Measurements from ENCODE around the gene SLC11A2. TPM values are rescaled to one million over a fixed set of nuclear protein-coding genes. Genes with fewer than 3 reads are reported as not detected.

Gene SLC11A2
- total RNA-seq (10 to 100 TPM; 35.2 to 36.9 TPM), polyA plus RNA-seq (14.0 TPM)

DNA sequence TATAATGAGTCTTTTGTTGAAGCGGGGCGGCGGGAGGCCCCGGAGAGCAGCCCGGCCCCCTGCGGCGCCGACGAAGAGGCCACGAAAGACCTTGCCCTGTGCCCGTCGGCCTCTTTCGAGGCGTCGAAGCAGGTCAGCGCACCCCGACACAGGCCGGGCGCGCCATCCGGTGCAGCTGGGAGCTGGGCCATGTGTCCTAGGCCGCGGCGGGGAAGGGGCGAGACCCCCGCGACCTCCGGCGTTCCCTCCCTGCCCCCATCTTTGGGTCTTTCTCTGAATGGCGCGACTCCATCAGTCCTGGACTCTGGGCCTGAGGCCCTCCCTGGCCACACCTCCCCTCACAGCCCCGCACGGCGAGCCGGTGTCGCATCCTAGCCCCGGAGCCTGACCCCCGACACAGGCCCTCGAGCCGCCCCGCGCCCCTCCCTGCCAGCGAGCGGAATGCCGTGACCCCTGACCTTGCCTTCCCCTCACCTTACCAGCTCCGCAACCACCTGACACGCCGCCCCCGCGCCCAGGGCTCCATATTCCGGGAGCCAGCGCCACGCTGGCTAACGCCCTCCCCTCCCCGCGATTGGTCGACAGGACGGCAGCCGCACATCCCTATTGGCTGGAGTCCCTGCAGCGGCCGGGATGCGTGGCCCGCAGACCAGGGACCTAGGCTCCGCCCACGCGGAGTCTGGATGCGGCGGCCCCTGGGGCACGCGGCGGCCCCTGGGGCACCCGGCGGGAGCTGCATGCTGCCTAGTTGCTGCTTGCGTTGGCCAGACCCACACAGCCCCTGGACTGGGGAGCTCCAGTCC lies at the start of gene SLC11A2:
SLC11A2 (minus strand) TSS at position 549 of the 803 bp plus-strand sequence. CDS start 15,656 bp downstream, outside the sequence.
- peak within 1 kb of the TSS; percentile 73 to 99 (median 96) for H3K27ac Mint-ChIP-seq
- H3K27ac ChIP-seq (ENCODE audit: low read depth, low read length), result peak within 1 kb of the TSS; percentile 75
- H3K36me3 ChIP-seq (ENCODE audit: insufficient read depth, low read length), result no peaks in the 10 kb centered on the region
- H3K27me3 Mint-ChIP-seq, result peaks cover 4 to 6% of the 10 kb centered on the region in 2 donors
- peak within 1 kb of the TSS; percentile 89 to 99 (median 96) for H3K4me3 Mint-ChIP-seq
- H3K36me3 Mint-ChIP-seq, result peaks cover 0 to 11% (median 0%) of the 10 kb centered on the region in 3 donors
- peaks cover 43 to 62% (median 55%) of the 10 kb centered on the region in 3 donors for H3K4me1 Mint-ChIP-seq
- ChIA-PET POLR2A (interaction anchor here (0.5 to 2.1 kb wide), 9 partner anchors 14 to 959 kb away, joined by 3 to 18 read pairs (median 4); partner anchors contain the start of genes ATF1, DAZAP2 and POU6F1), CTCF (interaction anchor here (0.9 to 2.2 kb wide), 13 partner anchors 9 to 522 kb away, joined by 3 to 9 read pairs (median 4); partner anchors contain the start of gene ATF1)
- H3K9me3 Mint-ChIP-seq, result no peaks in the 10 kb centered on the region
- peak within 1 kb of the TSS; percentile 79 for H3K4me3 ChIP-seq (ENCODE audit: low read length)
- peak; percentile 89 to 94 (median 91) for DNase-seq
- no peaks in the 10 kb centered on the region for H3K27me3 ChIP-seq (ENCODE audit: insufficient read depth, low read length, poor library complexity, severe bottlenecking)
- no peaks in the 10 kb centered on the region for H3K9me3 ChIP-seq (ENCODE audit: low read length)
- peaks cover 29% of the 10 kb centered on the region for H3K4me1 ChIP-seq (ENCODE audit: insufficient read depth, low read length)

DNA sequence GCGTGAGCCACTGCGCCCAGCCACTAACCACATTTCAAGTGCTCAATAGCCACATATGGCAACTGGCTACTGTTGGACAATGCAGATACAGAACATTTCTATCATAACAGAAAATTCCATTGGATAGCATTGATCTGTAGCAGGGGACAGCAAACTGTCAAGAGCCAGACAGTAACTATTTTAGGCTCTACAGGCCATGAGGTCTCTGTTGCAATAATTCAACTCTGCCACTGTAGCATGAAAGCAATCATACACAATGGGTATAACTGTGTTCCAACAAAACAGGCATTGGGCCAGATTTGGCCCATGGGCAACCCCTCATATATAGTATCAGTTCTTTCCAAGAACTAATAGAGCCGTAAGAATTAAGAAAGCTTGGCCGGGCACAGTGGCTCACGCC lies 49.2 kb upstream of the SLC11A2 start:
- peaks cover 4 to 45% (median 12%) of the 10 kb centered on the region in 3 donors for H3K36me3 Mint-ChIP-seq
- no peak overlapping the region for H3K27ac Mint-ChIP-seq
- peaks cover 0 to 2% of the 10 kb centered on the region in 2 donors for H3K27me3 Mint-ChIP-seq
- no peaks in the 10 kb centered on the region for H3K9me3 ChIP-seq (ENCODE audit: low read length)
- H3K36me3 ChIP-seq (ENCODE audit: insufficient read depth, low read length), result peaks cover 7% of the 10 kb centered on the region
- no peaks in the 10 kb centered on the region for H3K27me3 ChIP-seq (ENCODE audit: insufficient read depth, low read length, poor library complexity, severe bottlenecking)
- H3K4me3 Mint-ChIP-seq, result no peak overlapping the region
- no peak for DNase-seq
- peaks cover 0 to 1% (median 0%) of the 10 kb centered on the region in 5 donors for H3K9me3 Mint-ChIP-seq
- CTCF ChIA-PET, result no interaction called here
- POLR2A ChIA-PET, result no interaction called here
- peaks cover 12 to 41% (median 25%) of the 10 kb centered on the region in 3 donors for H3K4me1 Mint-ChIP-seq
- peaks cover 6% of the 10 kb centered on the region for H3K4me1 ChIP-seq (ENCODE audit: insufficient read depth, low read length)
- no peak overlapping the region for H3K4me3 ChIP-seq (ENCODE audit: low read length)
- no peak overlapping the region for H3K27ac ChIP-seq (ENCODE audit: low read depth, low read length)

DNA sequence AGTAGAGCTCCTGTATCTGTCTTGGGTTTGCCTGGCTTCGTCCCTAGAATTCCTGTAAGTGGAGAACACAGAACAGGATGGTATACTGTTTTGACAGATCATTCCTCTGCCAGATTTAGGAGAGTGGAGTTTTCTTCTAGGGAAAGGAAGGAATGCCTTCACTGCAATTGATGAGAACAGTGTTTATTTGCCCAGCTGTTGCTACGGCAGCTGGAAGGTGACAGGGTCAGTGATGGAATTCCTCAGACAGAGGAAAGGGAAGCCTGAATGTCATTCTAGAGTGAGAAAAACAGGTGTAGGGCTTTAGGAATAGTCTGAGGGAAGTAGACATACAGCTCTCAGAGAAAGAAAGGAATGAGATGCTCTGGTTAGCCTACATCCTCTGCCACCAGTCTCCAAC lies 45.5 kb upstream of the SLC11A2 start:
- H3K4me3 Mint-ChIP-seq, result no peak overlapping the region
- H3K4me1 ChIP-seq (ENCODE audit: insufficient read depth, low read length), result peaks cover 6% of the 10 kb centered on the region
- DNase-seq, result no peak
- peaks cover 23% of the 10 kb centered on the region for H3K36me3 ChIP-seq (ENCODE audit: insufficient read depth, low read length)
- H3K4me3 ChIP-seq (ENCODE audit: low read length), result no peak overlapping the region
- H3K9me3 ChIP-seq (ENCODE audit: low read length), result no peaks in the 10 kb centered on the region
- H3K27ac Mint-ChIP-seq, result no peak overlapping the region
- H3K27me3 Mint-ChIP-seq, result peaks cover 0 to 1% of the 10 kb centered on the region in 2 donors
- ChIA-PET POLR2A (interaction anchor here (0.6 kb wide), 1 partner anchor 212 kb away, joined by 3 read pairs; no protein-coding TSS in a partner anchor), CTCF (interaction anchor here (0.9 kb wide), 1 partner anchor 23 kb away, joined by 3 read pairs; no protein-coding TSS in a partner anchor)
- no peaks in the 10 kb centered on the region for H3K27me3 ChIP-seq (ENCODE audit: insufficient read depth, low read length, poor library complexity, severe bottlenecking)
- H3K4me1 Mint-ChIP-seq, result peaks cover 5 to 13% (median 8%) of the 10 kb centered on the region in 3 donors
- peaks cover 0 to under 1% (median 0%) of the 10 kb centered on the region in 5 donors for H3K9me3 Mint-ChIP-seq
- H3K36me3 Mint-ChIP-seq, result peaks cover 0 to 68% (median 16%) of the 10 kb centered on the region in 3 donors
- H3K27ac ChIP-seq (ENCODE audit: low read depth, low read length), result no peak overlapping the region

DNA sequence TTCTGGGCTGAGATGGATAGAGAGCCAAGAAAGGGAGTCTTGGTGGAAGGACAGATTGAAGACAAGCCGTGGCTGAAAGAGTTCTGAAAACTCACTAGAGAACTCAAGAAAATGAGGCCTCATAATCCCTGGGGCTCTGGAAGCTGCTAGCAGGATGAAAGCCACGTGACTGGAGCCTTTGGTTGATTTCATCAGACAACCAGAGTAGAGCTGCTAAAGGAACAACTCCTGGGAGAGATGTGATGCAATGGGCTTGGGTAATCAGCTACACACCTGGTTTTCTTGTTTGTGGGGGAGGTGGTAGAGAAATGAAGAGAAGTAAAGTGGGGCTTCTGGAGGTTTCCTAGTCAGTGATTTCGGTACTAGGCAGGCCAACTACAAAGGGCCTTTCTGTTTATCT lies 43.8 kb upstream of the SLC11A2 start:
- Histone ChIP-seq H3K4me1 (ENCODE audit: insufficient read depth, low read length) (no peaks in the 10 kb centered on the region), H3K27ac (ENCODE audit: low read depth, low read length) (no peak overlapping the region), H3K9me3 (ENCODE audit: low read length) (no peaks in the 10 kb centered on the region), H3K36me3 (ENCODE audit: insufficient read depth, low read length) (peaks cover 24% of the 10 kb centered on the region), H3K27me3 (ENCODE audit: insufficient read depth, low read length, poor library complexity, severe bottlenecking) (no peaks in the 10 kb centered on the region), H3K4me3 (ENCODE audit: low read length) (no peak overlapping the region)
- peaks cover 0 to 3% (median 0%) of the 10 kb centered on the region in 3 donors for H3K4me1 Mint-ChIP-seq
- peak overlapping the region in 3 of 8 donors; percentile 3 to 61 (median 7) for H3K27ac Mint-ChIP-seq
- no peak overlapping the region for H3K4me3 Mint-ChIP-seq
- DNase-seq, result no peak
- ChIA-PET POLR2A (interaction anchor here (0.7 kb wide), 1 partner anchor 62 kb away, joined by 7 read pairs; no protein-coding TSS in a partner anchor), CTCF (no interaction called here)
- no peaks in the 10 kb centered on the region for H3K27me3 Mint-ChIP-seq
- no peaks in the 10 kb centered on the region for H3K9me3 Mint-ChIP-seq
- H3K36me3 Mint-ChIP-seq, result peaks cover 0 to 76% (median 16%) of the 10 kb centered on the region in 3 donors

DNA sequence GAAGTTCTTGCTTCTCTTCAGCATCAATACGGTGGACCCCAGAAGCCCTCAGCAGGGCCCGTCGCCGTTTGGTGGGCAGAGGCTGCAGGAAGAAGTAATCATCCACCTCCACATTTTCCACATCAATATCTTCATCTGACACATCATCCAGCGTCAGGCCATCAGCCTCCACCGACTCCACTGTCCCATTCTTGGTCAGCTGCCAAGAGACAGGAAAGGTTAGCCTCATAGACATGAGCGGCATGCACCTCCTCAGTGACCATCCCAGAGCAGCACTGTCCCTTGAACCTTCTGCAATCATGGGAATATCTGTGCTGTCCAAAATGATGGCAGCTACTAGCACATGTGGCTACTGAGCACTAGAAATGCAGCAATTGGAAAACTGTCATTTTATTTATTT lies 41.6 kb upstream of the SLC11A2 start:
- H3K27me3 Mint-ChIP-seq, result no peaks in the 10 kb centered on the region
- peaks cover 39% of the 10 kb centered on the region for H3K36me3 ChIP-seq (ENCODE audit: insufficient read depth, low read length)
- ChIA-PET CTCF (no interaction called here), POLR2A (no interaction called here)
- H3K27ac ChIP-seq (ENCODE audit: low read depth, low read length), result no peak overlapping the region
- H3K4me1 ChIP-seq (ENCODE audit: insufficient read depth, low read length), result no peaks in the 10 kb centered on the region
- DNase-seq, result no peak
- peak overlapping the region in 3 of 8 donors; percentile 26 to 72 (median 60) for H3K27ac Mint-ChIP-seq
- no peaks in the 10 kb centered on the region for H3K27me3 ChIP-seq (ENCODE audit: insufficient read depth, low read length, poor library complexity, severe bottlenecking)
- no peaks in the 10 kb centered on the region for H3K9me3 ChIP-seq (ENCODE audit: low read length)
- H3K4me3 ChIP-seq (ENCODE audit: low read length), result no peak overlapping the region
- no peaks in the 10 kb centered on the region for H3K9me3 Mint-ChIP-seq
- H3K4me3 Mint-ChIP-seq, result no peak overlapping the region
- H3K36me3 Mint-ChIP-seq, result peaks cover 0 to 84% (median 16%) of the 10 kb centered on the region in 3 donors
- no peaks in the 10 kb centered on the region for H3K4me1 Mint-ChIP-seq

DNA sequence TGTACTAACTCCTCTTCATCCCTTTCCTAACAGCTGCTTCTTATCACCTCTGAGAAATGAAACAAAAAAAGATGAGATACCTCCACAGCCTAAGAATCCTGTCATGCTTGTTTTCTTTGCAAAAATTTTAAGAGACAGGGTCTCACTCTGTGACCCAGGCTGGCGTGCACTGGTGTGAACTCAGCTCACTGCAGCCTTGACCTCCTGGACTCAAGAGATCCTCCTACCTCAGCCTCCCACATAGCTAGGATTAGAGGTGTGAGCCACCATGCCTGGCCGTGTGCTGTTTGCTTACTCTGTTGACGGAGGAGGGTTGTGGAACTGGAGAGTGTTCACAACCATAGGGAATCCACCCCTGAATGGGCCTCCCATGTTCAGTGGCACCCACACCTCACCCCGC lies 41.0 kb upstream of the SLC11A2 start:
- H3K27ac Mint-ChIP-seq, result peak overlapping the region in 2 of 8 donors; percentile 23 to 81
- H3K36me3 Mint-ChIP-seq, result peaks cover 0 to 84% (median 16%) of the 10 kb centered on the region in 3 donors
- CTCF ChIA-PET, result interaction anchor here (0.9 kb wide), 1 partner anchor 9 kb away, joined by 3 read pairs; no protein-coding TSS in a partner anchor
- H3K4me1 Mint-ChIP-seq, result no peaks in the 10 kb centered on the region
- no peak overlapping the region for H3K4me3 ChIP-seq (ENCODE audit: low read length)
- no peaks in the 10 kb centered on the region for H3K4me1 ChIP-seq (ENCODE audit: insufficient read depth, low read length)
- H3K9me3 ChIP-seq (ENCODE audit: low read length), result no peaks in the 10 kb centered on the region
- POLR2A ChIA-PET, result no interaction called here
- no peak overlapping the region for H3K27ac ChIP-seq (ENCODE audit: low read depth, low read length)
- no peaks in the 10 kb centered on the region for H3K27me3 ChIP-seq (ENCODE audit: insufficient read depth, low read length, poor library complexity, severe bottlenecking)
- H3K27me3 Mint-ChIP-seq, result no peaks in the 10 kb centered on the region
- no peak overlapping the region for H3K4me3 Mint-ChIP-seq
- no peak for DNase-seq
- peaks cover 42% of the 10 kb centered on the region for H3K36me3 ChIP-seq (ENCODE audit: insufficient read depth, low read length)
- no peaks in the 10 kb centered on the region for H3K9me3 Mint-ChIP-seq

DNA sequence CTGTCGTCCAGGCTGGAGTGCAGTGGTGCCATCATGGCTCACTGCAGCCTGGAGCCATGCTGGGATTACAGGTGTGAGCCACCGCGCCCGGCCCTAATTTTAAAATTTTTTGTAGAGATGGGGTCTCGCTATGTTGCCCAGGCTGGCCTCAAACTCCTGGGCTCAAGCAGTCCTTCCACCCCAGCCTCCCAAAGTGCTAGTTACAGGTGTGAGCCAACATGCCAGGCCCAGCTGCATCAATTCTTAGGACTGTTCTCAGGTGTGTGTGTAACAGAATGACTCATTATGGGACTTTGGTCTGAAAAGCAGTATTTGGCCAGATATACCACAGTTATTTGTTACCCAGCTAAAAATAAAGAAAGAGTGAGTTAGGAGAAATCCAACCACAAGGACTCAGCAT lies 39.3 kb upstream of the SLC11A2 start:
- Mint-ChIP-seq H3K27me3 (no peaks in the 10 kb centered on the region), H3K4me3 (no peak overlapping the region), H3K36me3 (peaks cover 0 to 84% (median 14%) of the 10 kb centered on the region in 3 donors), H3K4me1 (no peaks in the 10 kb centered on the region), H3K9me3 (no peaks in the 10 kb centered on the region), H3K27ac (peak overlapping the region in 1 of 8 donors; percentile 68)
- DNase-seq, result no peak
- POLR2A ChIA-PET, result no interaction called here
- Histone ChIP-seq H3K4me1 (ENCODE audit: insufficient read depth, low read length) (no peaks in the 10 kb centered on the region), H3K27me3 (ENCODE audit: insufficient read depth, low read length, poor library complexity, severe bottlenecking) (no peaks in the 10 kb centered on the region), H3K4me3 (ENCODE audit: low read length) (no peak overlapping the region), H3K27ac (ENCODE audit: low read depth, low read length) (no peak overlapping the region), H3K9me3 (ENCODE audit: low read length) (no peaks in the 10 kb centered on the region), H3K36me3 (ENCODE audit: insufficient read depth, low read length) (peaks cover 38% of the 10 kb centered on the region)
- CTCF ChIA-PET, result interaction anchor here (0.7 to 1.3 kb wide), 2 partner anchors 19 to 118 kb away, joined by 3 read pairs; no protein-coding TSS in a partner anchor
